SK-N-SH treated with all-trans-retinoic acid at 6 μM for 48 hours (cell line): ENCODE results near the gene C14orf180.

Experiments used
- ATAC-seq: fragments of 200-7000 bp; cut with Tn5 transposase; 3 replicates; pipeline ENCODE4 v1.9.1; 2020; ENCODE audit warnings: mild to moderate bottlenecking, moderate library complexity
- ARNTL ChIP-seq: fragments of 450-650 bp; formaldehyde crosslinking; IDR thresholded peaks from 2 replicates; pipeline ENCODE4 v1.5.0; 2020; ENCODE audit warnings: low read depth, mild to moderate bottlenecking, moderate library complexity, borderline replicate concordance
- BACH2 ChIP-seq: fragments of 250-450 bp; sonication (Bioruptor Pico); IDR thresholded peaks from 2 replicates; pipeline ENCODE4 v1.9.0; 2021; ENCODE audit warnings: mild to moderate bottlenecking, borderline replicate concordance
- CSDC2 ChIP-seq: fragments of 250-450 bp; sonication (Bioruptor Pico); IDR thresholded peaks from 2 replicates; pipeline ENCODE4 v1.5.0; 2020; ENCODE audit warnings: mild to moderate bottlenecking, moderate library complexity
- ESRRG ChIP-seq: fragments of 250-450 bp; sonication (Bioruptor Pico); IDR thresholded peaks from 2 replicates; pipeline ENCODE4 v1.6.1; 2021; ENCODE audit warnings: mild to moderate bottlenecking
- GLIS3 ChIP-seq: fragments of 250-450 bp; sonication (Bioruptor Pico); IDR thresholded peaks from 2 replicates; pipeline ENCODE4 v1.5.0; 2020; ENCODE audit warnings: mild to moderate bottlenecking, moderate library complexity
- ISL1 ChIP-seq: fragments of 250-450 bp; sonication (Bioruptor Pico); IDR thresholded peaks from 2 replicates; pipeline ENCODE4 v2.1.2; 2022; ENCODE audit warnings: mild to moderate bottlenecking, moderate library complexity
- OSR1 ChIP-seq: fragments of 250-450 bp; sonication (Bioruptor Pico); IDR thresholded peaks from 2 replicates; pipeline ENCODE4 v1.8.0; 2022; ENCODE audit warnings: moderate library complexity, mild to moderate bottlenecking, inconsistent platforms
- PATZ1 ChIP-seq: fragments of 250-450 bp; sonication (Bioruptor Pico); IDR thresholded peaks from 2 replicates; pipeline ENCODE4 v1.8.0; 2020; ENCODE audit warnings: mild to moderate bottlenecking, moderate library complexity, borderline replicate concordance
- PPARA ChIP-seq: fragments of 250-450 bp; sonication (Bioruptor Pico); IDR thresholded peaks from 2 replicates; pipeline ENCODE4 v1.5.0; 2020; ENCODE audit warnings: mild to moderate bottlenecking, borderline replicate concordance
- RARB ChIP-seq: fragments of 250-450 bp; sonication (Bioruptor Pico); IDR thresholded peaks from 2 replicates; pipeline ENCODE4 v1.8.0; 2021; ENCODE audit warnings: mild to moderate bottlenecking, moderate library complexity
- SNAI2 ChIP-seq: fragments of 250-450 bp; sonication (Bioruptor Pico); IDR thresholded peaks from 2 replicates; pipeline ENCODE4 v1.5.0; 2020; ENCODE audit warnings: mild to moderate bottlenecking, moderate library complexity
- TCF4 ChIP-seq: fragments of 250-450 bp; sonication (Bioruptor Pico); IDR thresholded peaks from 2 replicates; pipeline ENCODE4 v1.8.0; 2021; ENCODE audit warnings: mild to moderate bottlenecking, moderate library complexity, borderline replicate concordance
- TOX ChIP-seq: fragments of 250-450 bp; sonication (Bioruptor Pico); IDR thresholded peaks from 2 replicates; pipeline ENCODE4 v1.8.0; 2021; ENCODE audit warnings: mild to moderate bottlenecking, moderate library complexity, borderline replicate concordance
- TSHZ2 ChIP-seq: fragments of 250-450 bp; sonication (Bioruptor Pico); IDR thresholded peaks from 2 replicates; pipeline ENCODE4 v1.5.0; 2020; ENCODE audit warnings: mild to moderate bottlenecking, moderate library complexity
- ZC3H10 ChIP-seq: fragments of 250-450 bp; sonication (Bioruptor Pico); IDR thresholded peaks from 2 replicates; pipeline ENCODE4 v1.5.1; 2021; ENCODE audit warnings: mild to moderate bottlenecking, moderate library complexity
- ZFP3 ChIP-seq: fragments of 250-450 bp; sonication (Bioruptor Pico); IDR thresholded peaks from 2 replicates; pipeline ENCODE4 v1.5.0; 2020; ENCODE audit warnings: mild to moderate bottlenecking, moderate library complexity
- ZFP30 ChIP-seq: fragments of 450-650 bp; formaldehyde crosslinking; IDR thresholded peaks from 2 replicates; pipeline ENCODE4 v1.5.0; 2022; ENCODE audit warnings: mild to moderate bottlenecking, moderate library complexity
- ZNF565 ChIP-seq: fragments of 450-650 bp; formaldehyde crosslinking; conservative IDR thresholded peaks from 2 replicates; pipeline ENCODE4 v1.5.0; 2020; ENCODE audit warnings: low read depth, mild to moderate bottlenecking, moderate library complexity
- ZNF8 ChIP-seq: fragments of 450-650 bp; formaldehyde crosslinking; IDR thresholded peaks from 2 replicates; pipeline ENCODE4 v1.5.0; 2020; ENCODE audit warnings: mild to moderate bottlenecking, moderate library complexity
- TF ChIP-seq, protein P1 (sequence below): fragments of 250-450 bp; sonication (Bioruptor Pico); IDR thresholded peaks from 2 replicates; pipeline ENCODE4 v1.5.1; 2021; ENCODE audit warnings: mild to moderate bottlenecking, moderate library complexity
- TF ChIP-seq, protein P2 (sequence below): fragments of 250-450 bp; sonication (Bioruptor Pico); IDR thresholded peaks from 2 replicates; pipeline ENCODE4 v1.8.0; 2021; ENCODE audit warnings: low read depth, mild to moderate bottlenecking, moderate library complexity, borderline replicate concordance
- TF ChIP-seq, protein P3 (sequence below): fragments of 250-450 bp; sonication (Bioruptor Pico); IDR thresholded peaks from 2 replicates; pipeline ENCODE4 v1.5.1; 2020; ENCODE audit warnings: low read depth, mild to moderate bottlenecking, moderate library complexity

The C14orf180 gene

DNA sequence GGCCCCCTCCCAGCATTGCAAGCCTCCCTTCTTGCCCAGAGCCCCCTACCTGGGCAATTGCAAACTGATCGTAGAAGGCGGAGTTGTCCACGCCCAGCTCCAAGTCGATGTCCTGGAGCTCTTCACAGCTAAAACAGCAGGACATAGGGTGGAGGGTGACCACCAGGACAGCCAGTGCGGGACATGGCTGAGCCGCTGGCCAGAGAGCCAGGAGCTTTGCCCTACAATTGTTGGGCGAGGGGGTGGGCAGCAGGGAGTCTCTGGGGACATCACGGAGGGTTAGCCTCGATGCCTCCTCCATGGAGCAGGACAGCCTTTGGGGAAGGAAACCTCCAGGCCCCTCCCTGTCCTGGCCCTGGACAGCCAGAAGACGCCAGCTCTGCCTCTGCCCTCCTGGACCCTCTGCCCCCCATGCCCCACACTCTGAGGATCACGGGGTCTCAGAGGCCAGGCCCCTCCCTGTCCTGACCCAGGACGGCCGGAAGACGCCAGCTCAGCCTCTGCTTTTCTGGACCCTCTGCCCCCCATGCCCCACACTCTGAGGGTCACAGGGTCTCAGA, 15.6 kb downstream of the C14orf180 start:
- TF ChIP-seq RARB, result no peak
- TF ChIP-seq, protein P1, sequence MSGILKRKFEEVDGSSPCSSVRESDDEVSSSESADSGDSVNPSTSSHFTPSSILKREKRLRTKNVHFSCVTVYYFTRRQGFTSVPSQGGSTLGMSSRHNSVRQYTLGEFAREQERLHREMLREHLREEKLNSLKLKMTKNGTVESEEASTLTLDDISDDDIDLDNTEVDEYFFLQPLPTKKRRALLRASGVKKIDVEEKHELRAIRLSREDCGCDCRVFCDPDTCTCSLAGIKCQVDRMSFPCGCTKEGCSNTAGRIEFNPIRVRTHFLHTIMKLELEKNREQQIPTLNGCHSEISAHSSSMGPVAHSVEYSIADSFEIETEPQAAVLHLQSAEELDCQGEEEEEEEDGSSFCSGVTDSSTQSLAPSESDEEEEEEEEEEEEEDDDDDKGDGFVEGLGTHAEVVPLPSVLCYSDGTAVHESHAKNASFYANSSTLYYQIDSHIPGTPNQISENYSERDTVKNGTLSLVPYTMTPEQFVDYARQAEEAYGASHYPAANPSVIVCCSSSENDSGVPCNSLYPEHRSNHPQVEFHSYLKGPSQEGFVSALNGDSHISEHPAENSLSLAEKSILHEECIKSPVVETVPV (CRISPR knock-in tag), result no peak
- no peak for TF ChIP-seq ARNTL
- no peak for TF ChIP-seq TCF4 (CRISPR knock-in tag)
- TF ChIP-seq TOX (CRISPR knock-in tag), result no peak
- no peak for TF ChIP-seq ZNF8
- TF ChIP-seq GLIS3, result no peak
- TF ChIP-seq ESRRG, result no peak
- TF ChIP-seq PATZ1 (CRISPR knock-in tag), result no peak
- no peak for TF ChIP-seq CSDC2 (CRISPR knock-in tag)
- TF ChIP-seq ZFP30 (CRISPR knock-in tag), result no peak
- TF ChIP-seq, protein P2, sequence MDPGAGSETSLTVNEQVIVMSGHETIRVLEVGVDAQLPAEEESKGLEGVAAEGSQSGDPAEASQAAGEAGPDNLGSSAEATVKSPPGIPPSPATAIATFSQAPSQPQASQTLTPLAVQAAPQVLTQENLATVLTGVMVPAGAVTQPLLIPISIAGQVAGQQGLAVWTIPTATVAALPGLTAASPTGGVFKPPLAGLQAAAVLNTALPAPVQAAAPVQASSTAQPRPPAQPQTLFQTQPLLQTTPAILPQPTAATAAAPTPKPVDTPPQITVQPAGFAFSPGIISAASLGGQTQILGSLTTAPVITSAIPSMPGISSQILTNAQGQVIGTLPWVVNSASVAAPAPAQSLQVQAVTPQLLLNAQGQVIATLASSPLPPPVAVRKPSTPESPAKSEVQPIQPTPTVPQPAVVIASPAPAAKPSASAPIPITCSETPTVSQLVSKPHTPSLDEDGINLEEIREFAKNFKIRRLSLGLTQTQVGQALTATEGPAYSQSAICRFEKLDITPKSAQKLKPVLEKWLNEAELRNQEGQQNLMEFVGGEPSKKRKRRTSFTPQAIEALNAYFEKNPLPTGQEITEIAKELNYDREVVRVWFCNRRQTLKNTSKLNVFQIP (CRISPR knock-in tag), result no peak
- no peak for TF ChIP-seq TSHZ2 (CRISPR knock-in tag)
- no peak for TF ChIP-seq BACH2 (CRISPR knock-in tag)
- no peak for TF ChIP-seq OSR1 (CRISPR knock-in tag)
- TF ChIP-seq ZC3H10 (CRISPR knock-in tag), result no peak
- no peak for TF ChIP-seq ZNF565 (CRISPR knock-in tag)
- no peak for TF ChIP-seq ZFP3 (CRISPR knock-in tag)
- TF ChIP-seq PPARA, result no peak
- TF ChIP-seq SNAI2, result no peak
- no peak for ATAC-seq

DNA sequence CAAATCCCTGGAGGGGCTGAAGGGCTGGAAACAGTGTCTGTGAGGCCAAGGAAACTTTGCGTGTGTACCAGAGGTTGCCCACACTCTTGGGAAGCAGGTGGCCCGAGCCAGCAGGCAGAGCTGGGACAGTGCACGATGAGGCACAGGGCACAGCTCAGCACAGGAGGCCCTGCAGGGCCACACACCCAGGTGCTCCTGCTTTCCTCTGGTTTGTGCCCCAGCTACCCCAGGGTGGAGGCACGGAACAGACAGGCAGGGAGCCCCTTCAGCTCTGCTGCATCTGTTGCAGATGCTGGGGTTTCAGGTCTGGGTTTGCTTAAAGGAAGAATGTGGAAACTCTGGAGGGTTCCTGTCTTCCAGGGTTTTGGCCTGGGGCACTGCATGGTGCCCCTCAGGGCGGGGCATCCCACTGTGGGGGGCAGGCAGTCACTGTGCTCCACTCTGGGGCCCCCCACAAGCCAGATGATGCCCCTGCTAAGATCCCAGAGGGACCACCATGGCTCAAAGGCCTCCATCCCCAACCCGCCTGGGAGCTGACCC, 16.4 kb downstream of the C14orf180 start:
- TF ChIP-seq ZFP3 (CRISPR knock-in tag), result no peak
- no peak for TF ChIP-seq TCF4 (CRISPR knock-in tag)
- no peak for TF ChIP-seq SNAI2
- TF ChIP-seq PPARA, result no peak
- no peak for TF ChIP-seq GLIS3
- TF ChIP-seq ARNTL, result no peak
- TF ChIP-seq PATZ1 (CRISPR knock-in tag), result no peak
- TF ChIP-seq ZNF565 (CRISPR knock-in tag), result no peak
- no peak for TF ChIP-seq ISL1 (CRISPR knock-in tag)
- TF ChIP-seq, protein P2 (CRISPR knock-in tag), result no peak
- TF ChIP-seq, protein P3, sequence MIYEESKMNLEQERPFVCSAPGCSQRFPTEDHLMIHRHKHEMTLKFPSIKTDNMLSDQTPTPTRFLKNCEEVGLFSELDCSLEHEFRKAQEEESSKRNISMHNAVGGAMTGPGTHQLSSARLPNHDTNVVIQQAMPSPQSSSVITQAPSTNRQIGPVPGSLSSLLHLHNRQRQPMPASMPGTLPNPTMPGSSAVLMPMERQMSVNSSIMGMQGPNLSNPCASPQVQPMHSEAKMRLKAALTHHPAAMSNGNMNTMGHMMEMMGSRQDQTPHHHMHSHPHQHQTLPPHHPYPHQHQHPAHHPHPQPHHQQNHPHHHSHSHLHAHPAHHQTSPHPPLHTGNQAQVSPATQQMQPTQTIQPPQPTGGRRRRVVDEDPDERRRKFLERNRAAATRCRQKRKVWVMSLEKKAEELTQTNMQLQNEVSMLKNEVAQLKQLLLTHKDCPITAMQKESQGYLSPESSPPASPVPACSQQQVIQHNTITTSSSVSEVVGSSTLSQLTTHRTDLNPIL (CRISPR knock-in tag), result no peak
- TF ChIP-seq BACH2 (CRISPR knock-in tag), result no peak
- TF ChIP-seq, protein P1 (CRISPR knock-in tag), result no peak
- no peak for TF ChIP-seq ZNF8
- TF ChIP-seq, all 23 proteins: peak for 0
- no peak for ATAC-seq
